Breast epithelium (tissue), 4 donors: ENCODE measurements around the gene C8G. TPM values are rescaled to one million over a fixed set of nuclear protein-coding genes. Genes with fewer than 3 reads are reported as not detected.

Experiments used
- DNase-seq, 2 donors: peaks; one replicate each; pipeline ENCODE4 v3.0.0-alpha.2; 2019; ENCODE audit warnings: low spot score in 2 of 2
- H3K27ac ChIP-seq, 2 donors: fragments of 200-600 bp; sonication (generic) in 1 of 2; one replicate each; pipeline ENCODE4 v1.5.1; 2016 to 2019; ENCODE audit warnings: mild to moderate bottlenecking in 1 of 2
- H3K27me3 ChIP-seq, 2 donors: fragments of 200-600 bp; sonication (generic) in 1 of 2; one replicate each; pipeline versions ENCODE4 v1.5.1 to v1.6.0; 2017 to 2019; ENCODE audit warnings: control low read depth in 1 of 2, mild to moderate bottlenecking in 1 of 2
- H3K36me3 ChIP-seq: fragments of 200-600 bp; one replicate; pipeline ENCODE4 v1.5.1; 2019
- H3K4me1 ChIP-seq, 2 donors: fragments of 200-600 bp; sonication (generic); one replicate each; pipeline ENCODE4 v1.5.1; 2016 to 2019; ENCODE audit warnings: control low read depth in 1 of 2
- H3K4me3 ChIP-seq, 3 donors: fragments of 200-600 bp; sonication (generic); 1 replicate in 2 of 3; 2 replicates in 1 of 3; pipeline ENCODE4 v1.5.1; 2016 to 2019; ENCODE audit warnings: mild to moderate bottlenecking in 3 of 3, moderate library complexity in 2 of 3
- H3K9me3 ChIP-seq, 2 donors: fragments of 200-600 bp; sonication (generic) in 1 of 2; one replicate each; pipeline ENCODE4 v1.5.1; 2016 to 2019; ENCODE audit warnings: control low read depth in 1 of 2
- CTCF ChIP-seq, 3 donors: fragments of 450-650 bp; IDR thresholded peaks; one replicate each; pipeline ENCODE4 v1.5.1; 2016 to 2017; ENCODE audit warnings: antibody characterized with exemption in 3 of 3, mild to moderate bottlenecking in 3 of 3, moderate library complexity in 3 of 3
- POLR2A ChIP-seq: fragments of 450-650 bp; IDR thresholded peaks from one replicate; pipeline ENCODE4 v1.6.1; 2016; ENCODE audit warnings: antibody characterized with exemption, mild to moderate bottlenecking, moderate library complexity
- POLR2AphosphoS5 ChIP-seq, 3 donors: sonication (generic); formaldehyde crosslinking; IDR thresholded peaks; one replicate each; pipeline ENCODE4 v1.6.1; 2017; ENCODE audit warnings: antibody characterized with exemption in 3 of 3
- intact Hi-C: fragments of 100-400 bp; cut with DNase I; formaldehyde crosslinking; loops from one replicate; pipeline ENCODE4 v1.15.1; 2023; ENCODE audit warnings: low total_unique reads
- total RNA-seq, 3 donors: library from RNA; depleted of rRNA; stranded (reverse); fragments of >200 nt; gene quantifications; one replicate each; pipeline ENCODE4 v1.1.0, GENCODE V29; 2016

The C8G gene
- total RNA-seq, 3 donors from 2014 or later, result not detected

GRCh38 chr9:136969150-136969549 lies 24.1 kb downstream of the C8G start:
- H3K9me3 ChIP-seq, result no peaks in the 10 kb centered on the region
- H3K27me3 ChIP-seq, result no peaks in the 10 kb centered on the region
- no peak for DNase-seq
- H3K4me1 ChIP-seq, result no peaks in the 10 kb centered on the region
- no peaks in the 10 kb centered on the region for H3K36me3 ChIP-seq
- TF ChIP-seq POLR2AphosphoS5 (IDR thresholded peaks at IDR 0.05), result no peak
- no peak for TF ChIP-seq CTCF (IDR thresholded peaks at IDR 0.05)
- no peak for TF ChIP-seq POLR2A
- no peak overlapping the region for H3K4me3 ChIP-seq
- intact Hi-C loops, result no loop called here
- H3K27ac ChIP-seq, result no peak overlapping the region

- no peaks in the 10 kb centered on the region for H3K9me3 ChIP-seq
- DNase-seq, result no peak
- TF ChIP-seq POLR2AphosphoS5 (IDR thresholded peaks at IDR 0.05) (no peak), POLR2A (no peak), CTCF (IDR thresholded peaks at IDR 0.05) (no peak)
- no peak overlapping the region for H3K4me3 ChIP-seq
- no peaks in the 10 kb centered on the region for H3K27me3 ChIP-seq
- H3K36me3 ChIP-seq, result no peaks in the 10 kb centered on the region
- intact Hi-C loops, result no loop called here
- H3K4me1 ChIP-seq, result no peaks in the 10 kb centered on the region
- no peak overlapping the region for H3K27ac ChIP-seq
Observed at GRCh38 chr9:136969774-136970173, 24.7 kb downstream of the C8G start.

DNA sequence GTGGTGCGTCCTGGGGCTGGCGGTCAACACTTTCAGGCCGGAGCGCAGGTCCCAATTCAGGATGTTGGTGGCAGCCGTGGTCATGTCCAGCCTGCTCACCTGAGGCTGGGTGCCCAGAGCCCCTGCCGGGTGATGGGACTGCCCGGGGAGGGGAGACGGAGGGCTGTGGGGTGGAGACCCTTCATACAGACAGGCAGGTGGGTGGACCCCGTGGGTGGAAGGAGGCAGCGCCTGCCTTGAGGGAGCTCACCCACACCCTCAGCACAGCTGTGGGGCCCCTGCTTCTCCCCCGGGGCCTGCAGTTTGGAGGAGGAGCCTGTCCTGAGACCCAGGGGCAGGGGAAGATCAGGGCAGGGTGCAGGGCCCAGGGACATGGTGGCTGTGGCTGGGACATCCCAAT lies 25.3 kb downstream of the C8G start:
- H3K27me3 ChIP-seq, result no peaks in the 10 kb centered on the region
- TF ChIP-seq POLR2AphosphoS5 (IDR thresholded peaks at IDR 0.05), result no peak
- no peak for TF ChIP-seq CTCF (IDR thresholded peaks at IDR 0.05)
- no peak for TF ChIP-seq POLR2A
- H3K4me1 ChIP-seq, result no peaks in the 10 kb centered on the region
- H3K36me3 ChIP-seq, result no peaks in the 10 kb centered on the region
- DNase-seq, result no peak
- H3K27ac ChIP-seq, result no peak overlapping the region
- intact Hi-C loops, result no loop called here
- H3K4me3 ChIP-seq, result no peak overlapping the region
- no peaks in the 10 kb centered on the region for H3K9me3 ChIP-seq

DNA sequence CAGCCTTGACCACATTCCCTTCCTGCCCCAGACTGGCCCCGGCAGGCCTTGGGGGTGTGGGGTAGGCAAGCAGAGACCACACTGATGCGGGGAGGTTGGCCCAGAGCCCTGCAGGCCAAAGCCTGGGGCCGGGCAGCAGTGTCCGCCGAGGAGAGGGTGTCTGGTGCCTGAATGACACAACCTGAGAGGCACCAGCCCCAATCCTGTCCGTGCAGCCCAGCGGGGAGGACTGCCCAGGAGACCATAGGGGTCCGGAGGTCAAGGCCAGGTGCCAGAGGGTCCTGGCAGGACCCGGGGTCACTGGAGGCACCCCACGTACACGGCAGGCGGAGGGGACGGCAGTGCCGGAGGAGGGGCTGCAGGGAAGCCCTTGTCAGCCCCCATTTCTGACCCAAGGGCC lies 26.7 kb downstream of the C8G start:
- no peaks in the 10 kb centered on the region for H3K27me3 ChIP-seq
- no peak overlapping the region for H3K4me3 ChIP-seq
- TF ChIP-seq POLR2AphosphoS5 (IDR thresholded peaks at IDR 0.05), result no peak
- no peak overlapping the region for H3K27ac ChIP-seq
- no peaks in the 10 kb centered on the region for H3K36me3 ChIP-seq
- no peaks in the 10 kb centered on the region for H3K9me3 ChIP-seq
- intact Hi-C loops, result no loop called here
- no peaks in the 10 kb centered on the region for H3K4me1 ChIP-seq
- no peak for DNase-seq

DNA sequence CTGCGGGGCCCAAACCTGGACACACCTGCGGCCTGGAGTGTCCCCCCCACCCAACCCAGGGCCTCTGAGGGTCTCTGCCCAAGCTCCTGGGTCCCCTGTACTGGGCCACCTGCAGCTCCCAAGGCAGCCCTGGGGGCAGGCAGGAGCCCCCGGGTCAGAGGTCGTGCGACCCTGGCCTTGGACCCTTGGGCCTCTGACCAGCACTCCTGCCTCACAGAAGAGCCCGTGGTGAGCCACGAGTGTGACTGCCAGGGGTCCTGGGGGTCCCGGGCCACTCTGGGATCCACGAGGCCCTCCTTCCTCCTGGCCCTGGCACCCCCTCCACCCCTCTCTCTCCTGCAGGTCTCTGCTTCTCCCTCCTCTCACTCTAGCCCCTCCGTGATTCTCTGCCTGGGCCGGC lies 27.3 kb downstream of the C8G start:
- no peaks in the 10 kb centered on the region for H3K9me3 ChIP-seq
- H3K4me1 ChIP-seq, result no peaks in the 10 kb centered on the region
- TF ChIP-seq POLR2A (no peak), CTCF (IDR thresholded peaks at IDR 0.05) (no peak), POLR2AphosphoS5 (IDR thresholded peaks at IDR 0.05) (no peak)
- no peak overlapping the region for H3K27ac ChIP-seq
- intact Hi-C loops, result no loop called here
- H3K36me3 ChIP-seq, result no peaks in the 10 kb centered on the region
- DNase-seq, result no peak
- no peaks in the 10 kb centered on the region for H3K27me3 ChIP-seq
- H3K4me3 ChIP-seq, result no peak overlapping the region

- no peaks in the 10 kb centered on the region for H3K9me3 ChIP-seq
- no peak overlapping the region for H3K4me3 ChIP-seq
- TF ChIP-seq POLR2AphosphoS5 (IDR thresholded peaks at IDR 0.05) (no peak), POLR2A (no peak), CTCF (IDR thresholded peaks at IDR 0.05) (no peak)
- intact Hi-C loops, result no loop called here
- no peak for DNase-seq
- no peaks in the 10 kb centered on the region for H3K4me1 ChIP-seq
- H3K27me3 ChIP-seq, result no peaks in the 10 kb centered on the region
- H3K36me3 ChIP-seq, result no peaks in the 10 kb centered on the region
- no peak overlapping the region for H3K27ac ChIP-seq
Observed at GRCh38 chr9:136972743-136973142, 27.7 kb downstream of the C8G start.
